ENCODE measurements around the gene ZSCAN31. TPM values are rescaled to one million over a fixed set of nuclear protein-coding genes. Genes with fewer than 3 reads are reported as not detected.
"Not testable (repeated sequence)": the region's sequence is repeated elsewhere in the genome, so short reads cannot be mapped to it uniquely, and the experiment has no call there.

Gene ZSCAN31
- polyA plus RNA-seq, 4 donors, result 9.1 to 11.0 (median 10.5) TPM

- no peak for DNase-seq (ENCODE audit: low read depth in 4 of 4, low spot score in 3 of 4)
Observed at GRCh38 chr6:28326371-28326948, 9.5 kb downstream of the ZSCAN31 start.

- DNase-seq (ENCODE audit: low read depth in 4 of 4, low spot score in 3 of 4), result no peak
Observed at GRCh38 chr6:28323813-28324424, 12.0 kb downstream of the ZSCAN31 start.

DNA sequence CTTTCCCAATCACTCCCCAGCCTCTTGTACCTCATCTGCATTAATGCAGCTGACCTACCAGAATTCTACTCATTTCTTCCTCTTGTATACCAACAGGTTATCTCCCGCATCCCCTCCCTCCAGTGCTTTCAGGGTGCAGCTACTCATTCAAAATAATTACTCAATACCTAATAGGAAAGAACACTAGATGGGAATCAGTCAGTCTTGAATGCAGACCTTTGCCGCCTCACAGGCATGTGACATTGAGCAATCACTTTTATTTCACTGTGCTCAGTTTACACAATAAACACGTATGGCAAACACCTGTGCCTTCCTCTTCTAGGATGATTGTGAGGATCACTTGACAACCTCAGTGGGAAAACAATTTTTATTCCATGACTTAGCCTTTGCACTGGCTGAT, 13.3 kb downstream of the ZSCAN31 start:
- DNase-seq (ENCODE audit: low read depth in 4 of 4, low spot score in 3 of 4), result no peak

DNA sequence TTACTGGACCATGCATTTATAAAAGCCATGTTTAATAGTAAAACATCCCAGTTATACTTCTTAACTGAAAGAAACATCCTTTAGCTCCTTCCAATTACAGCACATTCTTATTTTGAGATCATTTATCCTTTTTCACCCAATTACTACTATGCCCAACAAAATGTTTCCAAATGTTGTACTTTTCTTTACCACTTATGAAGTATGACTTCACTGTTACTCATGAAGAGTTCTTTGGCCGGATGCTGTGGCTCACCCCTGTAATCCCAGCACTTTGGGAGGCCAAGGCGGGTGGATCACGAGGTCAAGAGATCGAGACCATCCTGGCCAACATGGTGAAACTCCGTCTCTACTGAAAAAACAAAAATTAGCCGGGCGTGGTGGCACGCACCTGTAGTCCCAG, 18.1 kb downstream of the ZSCAN31 start:
- DNase-seq (ENCODE audit: low read depth in 4 of 4, low spot score in 3 of 4), result not testable (repeated sequence)

DNA sequence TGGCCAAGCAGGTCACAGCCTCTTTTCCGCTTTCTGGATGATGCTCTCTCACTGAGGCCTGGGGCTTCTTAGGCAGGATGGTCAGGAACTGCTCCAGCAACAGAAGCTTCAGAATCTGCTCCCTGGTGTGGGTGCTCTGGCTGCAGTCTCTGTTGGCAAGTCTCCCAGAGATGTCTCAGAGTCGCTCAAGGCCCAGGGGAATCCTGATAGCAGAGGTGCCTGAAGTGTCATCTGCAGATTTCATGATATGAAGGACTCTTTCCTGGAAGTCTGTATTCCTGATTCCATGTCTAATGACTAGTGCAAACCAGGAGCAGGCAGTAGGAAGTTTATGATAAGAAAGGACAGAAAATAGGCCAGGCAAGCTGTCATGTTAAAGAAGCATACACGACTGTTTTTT, 20.3 kb downstream of the ZSCAN31 start:
- no peak for DNase-seq (ENCODE audit: low read depth in 4 of 4, low spot score in 3 of 4)

DNA sequence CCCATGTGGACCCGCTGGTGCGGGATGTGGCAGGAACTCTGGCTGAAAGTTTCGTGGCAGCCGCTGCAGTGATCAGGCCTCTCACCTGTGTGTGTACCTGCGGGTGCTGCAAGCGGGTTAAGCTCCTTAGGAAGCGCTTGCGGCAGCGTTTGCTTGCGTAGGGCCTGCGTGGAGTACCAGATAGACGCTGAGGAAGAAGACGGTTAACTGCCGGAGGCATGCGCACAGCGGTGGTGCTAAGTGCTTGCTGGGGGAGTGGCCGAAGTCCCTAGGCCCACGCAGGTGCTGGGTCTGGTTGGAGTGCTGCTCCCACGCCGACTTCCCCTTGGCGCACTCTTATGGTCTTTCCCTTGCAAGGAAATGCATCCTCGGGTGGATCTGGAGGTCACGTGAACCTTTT, 23.0 kb downstream of the ZSCAN31 start:
- DNase-seq (ENCODE audit: low read depth in 4 of 4, low spot score in 3 of 4), result no peak

DNA sequence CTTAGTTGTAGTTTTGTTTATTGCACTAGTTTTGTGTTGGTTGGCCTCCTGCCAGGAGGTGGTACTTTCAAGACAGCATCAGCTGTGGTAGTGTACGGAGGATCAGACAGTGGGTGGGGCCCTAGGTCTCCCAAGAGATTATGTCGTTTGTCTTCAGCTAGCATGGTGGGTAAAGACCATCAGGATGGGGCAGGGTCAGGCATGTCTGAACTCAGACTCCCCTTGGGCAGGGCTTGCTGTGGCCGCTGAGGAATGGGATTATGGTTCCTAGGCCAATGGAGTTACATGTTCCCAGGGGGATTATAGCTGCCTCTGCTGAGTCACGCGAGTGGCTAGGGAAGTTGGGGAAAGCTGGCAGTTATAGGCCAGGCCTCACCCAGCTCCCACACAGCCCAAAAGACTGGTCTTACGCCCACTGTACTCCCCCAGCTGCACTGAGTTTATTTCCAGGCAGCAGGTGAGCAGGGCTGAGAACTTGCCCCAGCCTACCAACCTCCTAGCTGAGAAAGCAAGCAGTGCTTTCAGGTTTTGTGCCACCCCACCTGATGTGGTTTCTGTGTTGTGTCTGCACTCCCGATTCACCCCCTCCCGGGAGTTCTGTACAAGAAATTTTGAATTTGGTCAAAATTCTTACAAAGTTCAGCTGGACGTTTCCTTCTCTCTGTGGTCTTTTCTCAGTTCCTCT, 24.7 kb downstream of the ZSCAN31 start:
- no peak for DNase-seq (ENCODE audit: low read depth in 4 of 4, low spot score in 3 of 4)

GRCh38 chr6:28306363-28306762, 29.6 kb downstream of the ZSCAN31 start:
- not testable (repeated sequence) for DNase-seq (ENCODE audit: low read depth in 4 of 4, low spot score in 3 of 4)

DNA sequence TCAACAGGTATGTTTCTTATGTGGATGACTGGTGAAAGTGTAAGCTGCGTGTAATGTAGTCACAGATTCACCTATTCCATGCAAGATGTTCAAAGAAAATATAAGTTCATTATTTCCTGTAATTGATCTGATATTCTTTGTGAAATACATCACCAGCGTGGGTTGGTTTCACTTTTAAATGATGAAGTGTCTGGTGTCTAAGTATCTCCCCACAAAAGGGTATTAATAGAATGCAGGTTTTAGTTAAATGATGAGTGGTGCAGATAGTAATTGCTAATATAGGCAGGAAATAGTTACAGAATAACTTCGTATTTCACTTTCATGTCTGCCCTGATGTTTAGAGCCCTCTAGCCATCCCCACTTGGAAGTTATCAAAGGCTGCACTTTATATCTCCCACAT, 32.4 kb downstream of the ZSCAN31 start:
- DNase-seq (ENCODE audit: low read depth in 4 of 4, low spot score in 3 of 4), result no peak

- DNase-seq (ENCODE audit: low read depth in 4 of 4, low spot score in 3 of 4), result no peak
Observed at GRCh38 chr6:28296520-28297060, 39.4 kb downstream of the ZSCAN31 start.

DNA sequence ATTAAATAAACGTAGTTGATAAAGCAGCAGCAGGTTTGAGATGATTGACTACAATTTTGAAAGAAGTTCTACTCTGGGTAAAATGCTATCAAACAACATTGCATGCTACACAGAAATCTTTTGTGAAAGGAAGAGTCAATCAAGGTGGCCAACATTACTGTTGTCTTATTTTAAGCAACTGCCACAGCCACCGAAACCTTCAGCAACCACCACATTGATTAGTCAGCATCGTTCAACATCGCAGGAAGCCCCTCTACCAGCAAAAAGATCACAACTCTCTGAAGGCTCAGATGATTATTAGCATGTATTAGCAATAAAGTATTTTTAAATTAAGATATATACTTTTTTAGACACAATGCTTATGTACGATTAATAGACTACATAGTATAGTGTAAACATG, 40.6 kb downstream of the ZSCAN31 start:
- DNase-seq (ENCODE audit: low read depth in 4 of 4, low spot score in 3 of 4), result no peak

GRCh38 chr6:28291573-28291972, 44.4 kb downstream of the ZSCAN31 start:
- no peak for DNase-seq (ENCODE audit: low read depth in 4 of 4, low spot score in 3 of 4)

DNA sequence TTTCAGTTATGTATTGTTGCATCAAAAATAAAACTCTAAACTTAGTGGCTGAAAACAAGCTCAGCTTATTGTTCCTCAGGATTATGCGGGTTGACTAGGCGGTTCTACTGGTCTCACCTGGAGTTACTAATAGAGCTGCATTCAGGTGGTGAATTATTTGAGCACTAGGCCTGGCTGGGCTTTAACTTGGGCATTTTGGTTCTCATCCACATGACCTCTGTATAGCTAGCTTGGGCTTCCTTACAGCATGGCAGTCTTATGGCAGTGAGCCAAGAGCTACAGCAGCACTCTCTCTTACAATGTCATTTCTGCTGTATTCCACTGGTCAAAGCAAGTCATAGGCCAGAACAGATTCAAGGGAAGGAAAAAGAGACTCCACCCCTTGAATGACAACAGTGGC, 53.0 kb downstream of the ZSCAN31 start:
- no peak for DNase-seq (ENCODE audit: low read depth in 4 of 4, low spot score in 3 of 4)

GRCh38 chr6:28281288-28282064, 54.5 kb downstream of the ZSCAN31 start, which contains the start of gene PGBD1:
Gene PGBD1, plus strand, starts transcription at chr6:28281572. Its CDS starts 2,242 bp downstream, at chr6:28283814.
- peak in 1 of 4 donors; percentile 40 for DNase-seq (ENCODE audit: low read depth in 4 of 4, low spot score in 3 of 4)

- DNase-seq (ENCODE audit: low read depth in 4 of 4, low spot score in 3 of 4), result no peak
Observed at GRCh38 chr6:28280595-28281287, 55.2 kb downstream of the ZSCAN31 start.

DNA sequence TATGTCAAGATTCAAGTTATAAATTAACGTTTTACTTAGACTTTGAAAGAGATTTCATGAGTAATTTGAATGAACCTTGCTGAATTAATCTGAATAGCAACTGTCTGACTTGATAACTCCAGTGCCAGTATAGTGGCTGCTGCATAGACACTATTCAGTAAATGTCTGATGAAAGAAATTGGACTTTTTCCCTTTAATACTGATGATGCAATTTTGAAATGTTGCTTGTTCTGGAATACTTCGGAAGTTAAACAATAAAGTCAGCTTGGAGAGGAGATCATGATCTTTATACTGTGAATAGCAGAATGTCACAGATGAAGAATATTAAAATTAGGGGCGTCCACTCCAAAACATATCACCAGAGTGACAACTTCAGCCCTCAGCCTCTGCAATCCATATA, 58.2 kb downstream of the ZSCAN31 start:
- no peak for DNase-seq (ENCODE audit: low read depth in 4 of 4, low spot score in 3 of 4)

- no peak for DNase-seq (ENCODE audit: low read depth in 4 of 4, low spot score in 3 of 4)
Observed at GRCh38 chr6:28274888-28275287, 61.1 kb downstream of the ZSCAN31 start.

Data from left renal pelvis (tissue), 4 donors.